ENCODE measurements around the gene MEG3.

GRCh38 chr14:100895411-100895810 lies 69.5 kb downstream of the MEG3 start:
- TF ChIP-seq, protein P1, sequence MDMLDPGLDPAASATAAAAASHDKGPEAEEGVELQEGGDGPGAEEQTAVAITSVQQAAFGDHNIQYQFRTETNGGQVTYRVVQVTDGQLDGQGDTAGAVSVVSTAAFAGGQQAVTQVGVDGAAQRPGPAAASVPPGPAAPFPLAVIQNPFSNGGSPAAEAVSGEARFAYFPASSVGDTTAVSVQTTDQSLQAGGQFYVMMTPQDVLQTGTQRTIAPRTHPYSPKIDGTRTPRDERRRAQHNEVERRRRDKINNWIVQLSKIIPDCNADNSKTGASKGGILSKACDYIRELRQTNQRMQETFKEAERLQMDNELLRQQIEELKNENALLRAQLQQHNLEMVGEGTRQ (IDR thresholded peaks at IDR 0.05; ENCODE audit: low read depth, low read length) = no peak
- no peak for TF ChIP-seq RAD21 (IDR thresholded peaks at IDR 0.05; ENCODE audit: low read length)
- no peak for TF ChIP-seq BHLHE40 (IDR thresholded peaks at IDR 0.05; ENCODE audit: low read depth, low read length)
- TF ChIP-seq, protein P2, sequence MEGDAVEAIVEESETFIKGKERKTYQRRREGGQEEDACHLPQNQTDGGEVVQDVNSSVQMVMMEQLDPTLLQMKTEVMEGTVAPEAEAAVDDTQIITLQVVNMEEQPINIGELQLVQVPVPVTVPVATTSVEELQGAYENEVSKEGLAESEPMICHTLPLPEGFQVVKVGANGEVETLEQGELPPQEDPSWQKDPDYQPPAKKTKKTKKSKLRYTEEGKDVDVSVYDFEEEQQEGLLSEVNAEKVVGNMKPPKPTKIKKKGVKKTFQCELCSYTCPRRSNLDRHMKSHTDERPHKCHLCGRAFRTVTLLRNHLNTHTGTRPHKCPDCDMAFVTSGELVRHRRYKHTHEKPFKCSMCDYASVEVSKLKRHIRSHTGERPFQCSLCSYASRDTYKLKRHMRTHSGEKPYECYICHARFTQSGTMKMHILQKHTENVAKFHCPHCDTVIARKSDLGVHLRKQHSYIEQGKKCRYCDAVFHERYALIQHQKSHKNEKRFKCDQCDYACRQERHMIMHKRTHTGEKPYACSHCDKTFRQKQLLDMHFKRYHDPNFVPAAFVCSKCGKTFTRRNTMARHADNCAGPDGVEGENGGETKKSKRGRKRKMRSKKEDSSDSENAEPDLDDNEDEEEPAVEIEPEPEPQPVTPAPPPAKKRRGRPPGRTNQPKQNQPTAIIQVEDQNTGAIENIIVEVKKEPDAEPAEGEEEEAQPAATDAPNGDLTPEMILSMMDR (conservative IDR thresholded peaks at IDR 0.05; ENCODE audit: low read depth, low read length) = no peak
- TF ChIP-seq, protein P3, sequence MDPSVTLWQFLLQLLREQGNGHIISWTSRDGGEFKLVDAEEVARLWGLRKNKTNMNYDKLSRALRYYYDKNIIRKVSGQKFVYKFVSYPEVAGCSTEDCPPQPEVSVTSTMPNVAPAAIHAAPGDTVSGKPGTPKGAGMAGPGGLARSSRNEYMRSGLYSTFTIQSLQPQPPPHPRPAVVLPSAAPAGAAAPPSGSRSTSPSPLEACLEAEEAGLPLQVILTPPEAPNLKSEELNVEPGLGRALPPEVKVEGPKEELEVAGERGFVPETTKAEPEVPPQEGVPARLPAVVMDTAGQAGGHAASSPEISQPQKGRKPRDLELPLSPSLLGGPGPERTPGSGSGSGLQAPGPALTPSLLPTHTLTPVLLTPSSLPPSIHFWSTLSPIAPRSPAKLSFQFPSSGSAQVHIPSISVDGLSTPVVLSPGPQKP (IDR thresholded peaks at IDR 0.05; ENCODE audit: borderline replicate concordance, low read depth, low read length) = no peak
- TF ChIP-seq POLR2A (IDR thresholded peaks at IDR 0.05; ENCODE audit: low read depth, low read length) = no peak
